Hematopoietic multipotent progenitor cell treated with erythropoietin and hydrocortisone succinate and interleukin-3 and kit ligand, for 17 days (in vitro differentiated cells): ENCODE results near the gene XRCC1.
A peak's percentile ranks its signal among the peaks of the same experiment; 100 is the strongest.
"Not testable (repeated sequence)": the region's sequence is repeated elsewhere in the genome, so short reads cannot be mapped to it uniquely, and the experiment has no call there.

ENCODE experiments used
- DNase-seq: peaks from one replicate; pipeline ENCODE4 v3.0.0-alpha.2; 2015; ENCODE audit warnings: low spot score

Gene XRCC1

GRCh38 chr19:43575955-43576878, 890 bp upstream of the XRCC1 start:
- no peak for DNase-seq

GRCh38 chr19:43574424-43575155, 737 bp downstream of the XRCC1 start:
- no peak for DNase-seq

- DNase-seq = no peak
Observed at GRCh38 chr19:43572171-43572588, 3.1 kb downstream of the XRCC1 start.

- no peak for DNase-seq
Observed at GRCh38 chr19:43570174-43570791, 5.0 kb downstream of the XRCC1 start.

GRCh38 chr19:43569657-43570056, 5.7 kb downstream of the XRCC1 start:
- DNase-seq = no peak

- DNase-seq = no peak
Observed at GRCh38 chr19:43564800-43565199, 10.5 kb downstream of the XRCC1 start.

GRCh38 chr19:43563816-43564457, 11.4 kb downstream of the XRCC1 start:
- no peak for DNase-seq

- peak; percentile 38 for DNase-seq
Observed at GRCh38 chr19:43562698-43563241, 12.6 kb downstream of the XRCC1 start.

- no peak for DNase-seq
Observed at GRCh38 chr19:43562226-43562697, 13.1 kb downstream of the XRCC1 start.

GRCh38 chr19:43561139-43561970, 14.0 kb downstream of the XRCC1 start:
- no peak for DNase-seq

GRCh38 chr19:43560687-43561086, 14.6 kb downstream of the XRCC1 start:
- no peak for DNase-seq

- peak; percentile 79 for DNase-seq
Observed at GRCh38 chr19:43555185-43555770, 20.0 kb downstream of the XRCC1 start.

- no peak for DNase-seq
Observed at GRCh38 chr19:43554317-43554895, 20.9 kb downstream of the XRCC1 start.

GRCh38 chr19:43553656-43554055, 21.7 kb downstream of the XRCC1 start:
- no peak for DNase-seq

- no peak for DNase-seq
Observed at GRCh38 chr19:43552616-43553015, 22.7 kb downstream of the XRCC1 start.

- DNase-seq = no peak
Observed at GRCh38 chr19:43552198-43552450, 23.2 kb downstream of the XRCC1 start.

- no peak for DNase-seq
Observed at GRCh38 chr19:43551399-43552197, 23.7 kb downstream of the XRCC1 start.

GRCh38 chr19:43548706-43549105, 26.6 kb downstream of the XRCC1 start:
- no peak for DNase-seq

- DNase-seq = not testable (repeated sequence)
Observed at GRCh38 chr19:43547926-43548325, 27.4 kb downstream of the XRCC1 start.

- no peak for DNase-seq
Observed at GRCh38 chr19:43546581-43546980, 28.7 kb downstream of the XRCC1 start.
